Measurements from ENCODE around the gene IPO8.

Gene IPO8

GRCh38 chr12:30695199-30696102 is at the start of gene IPO8:
Gene IPO8 (minus strand): TSS chr12:30695869. CDS start chr12:30695647, 222 bp downstream.
- in situ Hi-C loops (cut with MboI; ENCODE audit: low sequenced_read_pairs), result no loop called here

GRCh38 chr12:30744321-30744720 is 48.7 kb upstream of the IPO8 start:
- in situ Hi-C loops (cut with MboI; ENCODE audit: low sequenced_read_pairs), result no loop called here

DNA sequence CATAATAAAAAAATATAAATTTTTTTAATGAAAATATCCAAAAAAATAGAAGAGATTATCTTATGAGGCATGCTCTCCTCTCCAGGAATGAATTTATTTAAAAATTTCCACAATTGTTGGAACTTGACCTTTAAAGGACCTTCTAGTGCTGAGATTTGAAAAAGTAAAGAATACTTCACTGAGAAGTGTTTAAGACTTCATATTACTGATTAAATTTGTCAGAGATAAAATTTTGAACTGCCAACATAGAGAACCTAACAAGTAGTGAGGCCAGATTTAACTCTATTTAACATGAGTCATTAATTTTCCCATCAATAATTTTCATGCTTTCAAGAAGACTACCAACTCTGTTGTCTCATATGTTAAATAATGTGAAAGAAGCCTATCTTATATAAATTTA is 44.6 kb upstream of the IPO8 start:
- in situ Hi-C loops (cut with MboI; ENCODE audit: low sequenced_read_pairs), result no loop called here

DNA sequence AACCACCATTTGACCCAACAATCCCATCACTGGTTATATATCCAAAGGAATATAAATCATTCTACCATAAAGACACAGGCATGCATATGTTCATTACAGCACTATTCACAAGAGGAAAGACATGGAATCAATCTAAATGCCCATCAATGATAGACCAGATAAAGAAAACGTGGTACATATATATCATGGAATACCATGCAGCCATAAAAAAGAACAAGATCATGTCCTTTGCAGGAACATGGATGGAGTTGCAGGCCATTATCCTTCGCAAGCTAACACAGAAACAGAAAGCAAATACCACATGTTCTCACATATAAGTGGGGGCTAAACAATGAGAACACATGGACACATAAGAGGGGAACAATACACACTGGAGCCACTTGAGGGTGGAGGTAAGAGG is 43.4 kb upstream of the IPO8 start:
- in situ Hi-C loops (cut with MboI; ENCODE audit: low sequenced_read_pairs), result no loop called here

- in situ Hi-C loops (cut with MboI; ENCODE audit: low sequenced_read_pairs), result no loop called here
These were observed 37.4 kb upstream of the IPO8 start for GRCh38 chr12:30732954-30733637.

GRCh38 chr12:30730011-30730410 is 34.3 kb upstream of the IPO8 start:
- in situ Hi-C loops (cut with MboI; ENCODE audit: low sequenced_read_pairs), result no loop called here

DNA sequence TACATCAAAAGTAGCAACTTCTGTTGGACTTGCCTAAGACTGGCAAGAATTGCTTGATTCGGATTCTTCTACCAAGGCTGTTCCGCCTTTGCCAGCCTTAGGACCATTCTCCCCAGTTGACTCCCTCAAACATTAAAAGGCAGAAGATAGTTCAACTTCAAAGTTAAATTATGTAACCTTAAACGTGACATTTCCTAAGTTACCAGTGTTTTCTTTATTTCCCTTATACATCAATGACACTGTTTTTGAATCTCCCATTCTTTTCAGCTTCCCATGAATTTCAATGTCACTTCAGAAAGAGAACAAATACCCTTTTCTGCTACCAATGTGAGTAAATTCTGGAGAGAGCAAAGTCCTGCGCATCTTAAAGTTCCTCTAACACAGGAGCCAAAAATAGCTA is 33.9 kb upstream of the IPO8 start:
- in situ Hi-C loops (cut with MboI; ENCODE audit: low sequenced_read_pairs), result no loop called here

DNA sequence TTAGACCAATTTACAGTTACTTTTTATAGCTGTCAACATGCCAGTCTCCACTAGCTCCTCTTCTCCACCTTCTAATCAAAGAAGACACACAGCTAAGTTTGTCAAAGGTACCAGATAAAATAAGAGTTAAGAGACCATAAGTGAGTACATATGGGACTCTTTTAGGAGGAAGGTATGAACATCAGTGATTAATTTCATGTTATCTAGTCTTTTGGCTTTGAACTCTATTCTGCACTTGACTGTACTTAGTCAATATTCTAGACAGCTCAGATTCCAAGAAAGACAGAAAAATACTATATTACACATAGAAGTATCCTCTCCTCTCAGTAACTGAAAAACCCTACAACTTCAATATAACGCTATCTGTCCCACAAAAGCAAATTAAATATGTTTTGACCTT is 31.0 kb upstream of the IPO8 start:
- in situ Hi-C loops (cut with MboI; ENCODE audit: low sequenced_read_pairs), result no loop called here

DNA sequence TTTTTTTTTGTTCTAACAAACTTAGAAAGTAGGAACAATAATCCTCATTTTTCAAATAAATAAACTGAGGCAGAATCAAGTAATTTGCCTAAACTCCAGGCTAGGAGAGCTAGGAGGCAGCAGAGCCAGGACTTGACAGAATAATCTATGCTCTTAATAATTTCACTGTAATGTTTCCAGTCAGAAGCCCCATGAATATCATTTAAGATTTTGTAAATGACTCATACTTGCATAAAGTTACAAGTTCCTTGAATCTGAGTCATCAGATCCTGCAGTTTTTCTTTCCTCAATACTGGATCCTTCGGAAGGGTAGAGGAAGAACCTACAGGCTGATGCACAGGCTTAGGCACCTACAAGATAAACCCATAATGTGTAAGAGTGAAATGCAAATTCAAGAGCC is 30.1 kb upstream of the IPO8 start:
- in situ Hi-C loops (cut with MboI; ENCODE audit: low sequenced_read_pairs), result no loop called here

DNA sequence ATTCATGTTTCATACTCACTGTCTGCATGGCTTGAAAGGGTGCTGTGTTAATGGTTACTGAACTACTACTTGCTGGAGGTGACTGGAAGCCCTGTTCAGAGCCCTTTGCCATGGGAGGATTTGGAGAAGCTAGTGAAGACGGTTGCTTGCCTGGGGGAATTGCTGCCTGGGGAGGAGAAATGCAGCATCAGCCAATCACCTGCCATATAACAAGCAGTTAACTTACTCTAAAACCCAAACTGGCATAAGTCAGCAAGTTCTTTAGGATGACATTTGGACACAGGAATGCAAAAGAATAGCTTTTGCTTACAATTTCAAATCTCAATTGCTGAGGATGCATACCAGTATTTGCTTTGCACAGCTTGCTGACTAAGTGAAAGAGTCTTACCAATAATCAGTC is 23.4 kb upstream of the IPO8 start:
- in situ Hi-C loops (cut with MboI; ENCODE audit: low sequenced_read_pairs), result no loop called here

GRCh38 chr12:30707613-30708342 is 12.1 kb upstream of the IPO8 start:
- in situ Hi-C loops (cut with MboI; ENCODE audit: low sequenced_read_pairs), result no loop called here

GRCh38 chr12:30706476-30706875 is 10.8 kb upstream of the IPO8 start:
- in situ Hi-C loops (cut with MboI; ENCODE audit: low sequenced_read_pairs), result no loop called here

DNA sequence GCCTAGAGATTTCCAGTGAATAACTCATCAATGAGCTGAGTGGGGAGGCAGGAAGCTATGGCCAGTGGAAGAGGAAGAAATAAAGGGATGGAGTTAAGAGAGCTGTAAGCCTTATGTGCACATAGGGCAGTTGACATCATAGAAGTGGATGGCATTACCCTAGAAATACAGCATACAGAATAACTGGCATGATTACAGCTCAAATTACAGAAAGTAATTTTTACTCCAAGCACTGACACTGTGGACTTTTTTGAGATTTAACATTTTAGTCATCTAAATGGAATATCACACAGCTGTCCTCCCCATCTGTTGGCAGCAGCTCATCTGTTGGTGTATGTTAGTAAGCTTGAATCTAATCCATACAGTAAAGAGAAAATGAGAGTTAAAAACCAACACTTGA is 5.4 kb upstream of the IPO8 start:
- in situ Hi-C loops (cut with MboI; ENCODE audit: low sequenced_read_pairs), result no loop called here

DNA sequence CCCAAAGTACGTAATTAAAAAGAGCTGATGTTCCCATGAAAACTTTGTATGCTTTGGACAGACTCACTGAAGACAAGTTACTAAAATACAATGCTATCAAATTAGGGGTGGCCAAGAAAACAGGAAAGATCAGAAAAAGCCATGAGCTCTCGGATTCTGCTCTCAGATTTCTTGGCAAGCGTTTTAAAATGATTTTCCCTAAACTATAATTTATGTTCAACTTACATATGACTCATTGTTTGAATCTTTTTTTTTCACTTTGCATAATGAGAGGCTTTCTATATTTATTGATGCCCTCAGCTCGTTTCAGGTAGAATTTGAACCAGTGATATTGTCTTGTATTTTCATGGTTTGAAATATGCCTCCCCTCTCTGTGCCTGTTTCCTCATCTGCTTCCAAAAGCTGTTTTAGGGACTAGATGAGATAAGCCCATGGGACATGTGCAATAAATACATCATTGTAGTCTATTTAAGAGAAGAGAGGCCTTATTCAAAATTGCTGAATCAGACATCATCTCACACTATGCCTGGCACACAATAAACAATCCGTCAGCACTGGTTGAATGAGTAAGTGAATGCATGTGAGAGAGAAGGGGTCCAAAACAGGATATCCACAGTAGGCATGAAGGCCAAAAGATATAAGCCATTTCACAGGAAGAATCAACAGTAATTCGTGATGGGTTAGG is 4.7 kb upstream of the IPO8 start:
- in situ Hi-C loops (cut with MboI; ENCODE audit: low sequenced_read_pairs), result no loop called here

- in situ Hi-C loops (cut with MboI; ENCODE audit: low sequenced_read_pairs), result no loop called here
These were observed 2.7 kb upstream of the IPO8 start for GRCh38 chr12:30698346-30698745.

DNA sequence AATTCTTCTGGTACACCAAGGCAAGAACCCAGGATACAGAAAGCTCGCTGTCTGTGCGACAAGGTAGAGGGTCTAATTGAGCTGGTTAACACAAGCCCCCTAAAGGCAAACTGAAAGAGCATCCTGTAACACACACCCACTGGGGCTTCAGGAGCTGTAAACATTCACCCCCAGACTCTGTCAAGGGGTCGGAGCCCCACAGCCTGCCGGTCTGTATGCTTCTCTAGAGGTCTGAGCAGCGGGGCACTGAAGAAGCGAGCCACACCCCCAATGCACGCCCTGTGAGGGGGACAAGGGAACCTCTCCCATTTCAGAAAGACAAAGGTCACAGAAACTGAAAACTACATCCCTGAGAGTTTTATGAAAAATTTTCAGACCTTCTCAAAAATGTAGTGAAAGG is 1.3 kb upstream of the IPO8 start:
- in situ Hi-C loops (cut with MboI; ENCODE audit: low sequenced_read_pairs), result no loop called here

DNA sequence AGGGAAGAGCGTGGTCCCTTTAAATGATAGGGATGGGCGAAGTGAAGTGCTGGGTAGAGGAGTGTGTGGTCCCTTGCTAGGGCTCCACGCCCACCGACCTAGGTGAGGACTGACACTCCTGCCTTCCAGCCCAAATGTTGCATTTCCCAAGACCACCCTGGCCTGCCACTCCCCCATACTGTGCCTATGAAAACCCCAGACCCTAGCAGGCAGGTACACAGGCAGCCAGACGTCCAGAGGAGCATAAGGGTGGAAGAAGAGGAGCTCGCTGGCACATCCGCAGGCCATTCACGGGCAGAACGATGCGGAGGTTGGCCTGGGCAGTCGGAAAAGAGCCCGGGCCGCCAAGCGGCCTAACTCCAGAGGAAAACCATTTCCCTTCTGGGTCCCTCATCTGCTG is 817 bp upstream of the IPO8 start:
- in situ Hi-C loops (cut with MboI; ENCODE audit: low sequenced_read_pairs), result no loop called here

- in situ Hi-C loops (cut with MboI; ENCODE audit: low sequenced_read_pairs), result no loop called here
These were observed 387 bp upstream of the IPO8 start for GRCh38 chr12:30696103-30696408.

- in situ Hi-C loops (cut with MboI; ENCODE audit: low sequenced_read_pairs), result no loop called here
These were observed 1.1 kb downstream of the IPO8 start for GRCh38 chr12:30694412-30695198.

- in situ Hi-C loops (cut with MboI; ENCODE audit: low sequenced_read_pairs), result no loop called here
These were observed 3.2 kb downstream of the IPO8 start for GRCh38 chr12:30692470-30692869.
